ENCODE measurements around the gene GLRB. TPM values are rescaled to one million over a fixed set of nuclear protein-coding genes. Genes with fewer than 3 reads are reported as not detected.

Gene GLRB
- total and polyA plus RNA-seq, 4 donors = 0.76 to 6.9 (median 1.4) TPM

- Histone ChIP-seq H3K27me3 (ENCODE audit: control insufficient read depth in 3 of 3, insufficient read depth in 3 of 3, low read length in 2 of 3) (no peaks in the 10 kb centered on the region), H3K27ac (ENCODE audit: low read depth in 1 of 2, low read length in 1 of 2) (peak overlapping the region in 1 of 2 donors; percentile 21), H3K4me3 (no peak overlapping the region), H3K9ac (ENCODE audit: insufficient read depth in 1 of 2, low read length in 2 of 2) (peak overlapping the region in 1 of 2 donors; percentile 65), H3K9me3 (ENCODE audit: control insufficient read depth in 4 of 4, insufficient read depth in 3 of 4, low read length in 3 of 4) (no peaks in the 10 kb centered on the region), H3K36me3 (ENCODE audit: control insufficient read depth in 4 of 4, insufficient read depth in 4 of 4, low read length in 4 of 4) (no peaks in the 10 kb centered on the region), H3K4me1 (ENCODE audit: control insufficient read depth in 5 of 5, insufficient read depth in 5 of 5, low read length in 5 of 5) (peaks cover 0 to 3% (median 0%) of the 10 kb centered on the region in 5 donors)
- ATAC-seq (ENCODE audit: insufficient read depth, low FRiP score) = no peak
- DNase-seq = no peak
- 65 to 74% methylated on average over 2 of the region's 2 CpGs for WGBS, 2 donors
- TF ChIP-seq CTCF (IDR thresholded peaks at IDR 0.05; ENCODE audit: control extremely low read depth, extremely low read depth) = no peak
Observed at GRCh38 chr4:157075401-157075800, 549 bp upstream of the GLRB start.

DNA sequence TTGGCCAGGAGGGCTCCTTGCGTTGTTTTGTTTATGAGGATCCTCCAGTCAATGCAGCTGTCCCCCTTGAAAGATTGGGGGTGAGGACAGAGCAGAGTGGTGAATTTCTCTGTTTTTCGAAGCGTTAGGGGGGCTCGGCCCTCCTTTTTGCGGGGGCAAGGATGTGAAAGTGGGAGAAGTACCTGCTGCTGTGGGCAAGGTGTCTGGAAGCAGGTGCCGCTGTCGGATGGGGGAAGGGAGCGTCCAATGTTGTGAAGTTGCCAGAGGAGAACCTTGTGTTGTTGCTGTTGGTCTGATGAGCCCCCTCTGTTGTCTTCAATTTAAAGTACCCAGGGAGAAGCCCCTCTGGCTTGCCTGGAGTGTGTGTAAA lies 613 bp downstream of the GLRB start:
- peak in 2 of 3 donors; percentile 18 to 37 for DNase-seq

DNA sequence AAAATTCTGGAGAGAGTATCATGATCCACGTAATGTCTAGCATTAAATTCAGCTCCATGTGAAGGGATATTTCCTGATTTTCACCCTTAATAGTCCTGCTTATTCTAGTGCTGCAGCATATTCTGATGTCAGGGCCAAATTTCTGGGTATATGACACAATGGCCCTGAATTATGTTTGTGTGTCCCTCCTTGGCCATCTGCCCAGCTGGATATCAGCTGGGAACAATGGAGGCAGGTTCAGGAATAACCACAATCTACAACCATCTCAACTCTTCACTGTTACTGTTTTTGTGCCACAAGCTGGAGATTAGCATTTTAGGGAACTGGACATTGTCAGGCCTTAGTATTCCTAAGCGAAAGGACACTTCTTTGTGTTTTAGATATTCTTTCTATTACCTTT lies 3.5 kb downstream of the GLRB start:
- DNase-seq (no peak), ATAC-seq (ENCODE audit: insufficient read depth, low FRiP score) (no peak)
- Histone ChIP-seq H3K4me1 (ENCODE audit: control insufficient read depth in 5 of 5, insufficient read depth in 5 of 5, low read length in 5 of 5) (peaks cover 0 to 3% (median 0%) of the 10 kb centered on the region in 5 donors), H3K9me3 (ENCODE audit: control insufficient read depth in 4 of 4, insufficient read depth in 3 of 4, low read length in 3 of 4) (no peaks in the 10 kb centered on the region), H3K27me3 (ENCODE audit: control insufficient read depth in 3 of 3, insufficient read depth in 3 of 3, low read length in 2 of 3) (no peaks in the 10 kb centered on the region), H3K36me3 (ENCODE audit: control insufficient read depth in 4 of 4, insufficient read depth in 4 of 4, low read length in 4 of 4) (no peaks in the 10 kb centered on the region), H3K27ac (ENCODE audit: low read depth in 1 of 2, low read length in 1 of 2) (no peak overlapping the region), H3K9ac (ENCODE audit: insufficient read depth in 1 of 2, low read length in 2 of 2) (no peak overlapping the region), H3K4me3 (no peak overlapping the region)
- 84% methylated on average over 2 of the region's 2 CpGs for WGBS, 2 donors
- TF ChIP-seq CTCF (IDR thresholded peaks at IDR 0.05; ENCODE audit: control extremely low read depth, extremely low read depth) = no peak

More for the DNA sequence above, 613 bp downstream of the GLRB start:
- Histone ChIP-seq H3K36me3 (ENCODE audit: control insufficient read depth in 4 of 4, insufficient read depth in 4 of 4, low read length in 4 of 4) (no peaks in the 10 kb centered on the region), H3K4me3 (peak overlapping the region; percentile 78), H3K27ac (ENCODE audit: low read depth in 1 of 2, low read length in 1 of 2) (no peak overlapping the region), H3K9me3 (ENCODE audit: control insufficient read depth in 4 of 4, insufficient read depth in 3 of 4, low read length in 3 of 4) (no peaks in the 10 kb centered on the region), H3K4me1 (ENCODE audit: control insufficient read depth in 5 of 5, insufficient read depth in 5 of 5, low read length in 5 of 5) (peaks cover 0 to 3% (median 0%) of the 10 kb centered on the region in 5 donors), H3K9ac (ENCODE audit: insufficient read depth in 1 of 2, low read length in 2 of 2) (peak overlapping the region in 1 of 2 donors; percentile 73), H3K27me3 (ENCODE audit: control insufficient read depth in 3 of 3, insufficient read depth in 3 of 3, low read length in 2 of 3) (no peaks in the 10 kb centered on the region)
- WGBS, 2 donors = 0 to 1% methylated on average over 8 of the region's 8 CpGs
- no peak for ATAC-seq (ENCODE audit: insufficient read depth, low FRiP score)
- TF ChIP-seq CTCF (IDR thresholded peaks at IDR 0.05; ENCODE audit: control extremely low read depth, extremely low read depth) = no peak

DNA sequence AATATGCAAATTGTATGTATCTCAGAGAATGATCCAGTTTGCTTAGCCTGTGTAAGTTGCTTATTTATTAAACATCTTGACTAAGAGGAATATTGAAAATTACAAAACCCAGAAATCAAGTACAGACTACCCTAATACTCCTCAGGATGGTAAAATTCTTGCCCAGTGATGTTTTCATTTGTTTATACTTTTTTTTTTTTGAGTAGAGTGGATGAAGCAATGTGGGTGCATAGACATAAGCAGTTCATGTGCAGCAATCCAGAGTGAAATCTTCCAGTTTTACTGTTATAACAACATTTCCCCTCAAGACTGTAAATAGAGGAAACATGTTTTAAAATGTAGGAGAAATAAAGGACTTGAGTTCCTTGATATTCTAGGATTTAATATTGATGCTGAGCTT lies 4.7 kb downstream of the GLRB start:
- Histone ChIP-seq H3K36me3 (ENCODE audit: control insufficient read depth in 4 of 4, insufficient read depth in 4 of 4, low read length in 4 of 4) (no peaks in the 10 kb centered on the region), H3K4me3 (no peak overlapping the region), H3K9me3 (ENCODE audit: control insufficient read depth in 4 of 4, insufficient read depth in 3 of 4, low read length in 3 of 4) (no peaks in the 10 kb centered on the region), H3K27ac (ENCODE audit: low read depth in 1 of 2, low read length in 1 of 2) (no peak overlapping the region), H3K27me3 (ENCODE audit: control insufficient read depth in 3 of 3, insufficient read depth in 3 of 3, low read length in 2 of 3) (no peaks in the 10 kb centered on the region), H3K4me1 (ENCODE audit: control insufficient read depth in 5 of 5, insufficient read depth in 5 of 5, low read length in 5 of 5) (peaks cover 0 to 3% (median 0%) of the 10 kb centered on the region in 5 donors), H3K9ac (ENCODE audit: insufficient read depth in 1 of 2, low read length in 2 of 2) (no peak overlapping the region)
- ATAC-seq (ENCODE audit: insufficient read depth, low FRiP score) (no peak), DNase-seq (no peak)
- no peak for TF ChIP-seq CTCF (IDR thresholded peaks at IDR 0.05; ENCODE audit: control extremely low read depth, extremely low read depth)

Measured in lung (tissue), 12 donors.